HG03196 (cell line): ENCODE data around the gene SLC22A2.

Experiments used
- ATAC-seq: cut with Tn5 transposase; IDR thresholded peaks from one replicate; pipeline ENCODE4 v1.9.1; 2021; ENCODE audit not compliant: unreplicated experiment

The SLC22A2 gene

GRCh38 chr6:160218810-160219209 is 39.8 kb downstream of the SLC22A2 start:
- ATAC-seq = no peak

GRCh38 chr6:160217863-160218262 is 40.8 kb downstream of the SLC22A2 start:
- ATAC-seq = no peak

- no peak for ATAC-seq
Measured at GRCh38 chr6:160217073-160217472, 41.5 kb downstream of the SLC22A2 start.

GRCh38 chr6:160215232-160215631 is 43.4 kb downstream of the SLC22A2 start:
- ATAC-seq = no peak

GRCh38 chr6:160207618-160208017 is 51.0 kb downstream of the SLC22A2 start:
- no peak for ATAC-seq

GRCh38 chr6:160204710-160205109 is 53.9 kb downstream of the SLC22A2 start:
- ATAC-seq = no peak

GRCh38 chr6:160203953-160204352 is 54.7 kb downstream of the SLC22A2 start:
- no peak for ATAC-seq

- ATAC-seq = no peak
Measured at GRCh38 chr6:160203522-160203921, 55.1 kb downstream of the SLC22A2 start.

GRCh38 chr6:160203076-160203475 is 55.5 kb downstream of the SLC22A2 start:
- no peak for ATAC-seq

GRCh38 chr6:160202411-160202810 is 56.2 kb downstream of the SLC22A2 start:
- ATAC-seq = no peak

GRCh38 chr6:160201061-160201460 is 57.6 kb downstream of the SLC22A2 start:
- no peak for ATAC-seq

- peak; percentile 95 for ATAC-seq
Measured at GRCh38 chr6:160198606-160199211, 59.9 kb downstream of the SLC22A2 start.

GRCh38 chr6:160197662-160198061 is 61.0 kb downstream of the SLC22A2 start:
- no peak for ATAC-seq

- no peak for ATAC-seq
Measured at GRCh38 chr6:160194808-160195207, 63.8 kb downstream of the SLC22A2 start.

- no peak for ATAC-seq
Measured at GRCh38 chr6:160192840-160193239, 65.8 kb downstream of the SLC22A2 start.

GRCh38 chr6:160190973-160191372 is 67.6 kb downstream of the SLC22A2 start:
- no peak for ATAC-seq

- no peak for ATAC-seq
Measured at GRCh38 chr6:160190081-160190480, 68.5 kb downstream of the SLC22A2 start.

- ATAC-seq = no peak
Measured at GRCh38 chr6:160188773-160189172, 69.8 kb downstream of the SLC22A2 start.

GRCh38 chr6:160180706-160181105 is 77.9 kb downstream of the SLC22A2 start:
- ATAC-seq = no peak

- no peak for ATAC-seq
Measured at GRCh38 chr6:160178271-160178670, 80.3 kb downstream of the SLC22A2 start.

- no peak for ATAC-seq
Measured at GRCh38 chr6:160177220-160177619, 81.4 kb downstream of the SLC22A2 start.

GRCh38 chr6:160174681-160175080 is 83.9 kb downstream of the SLC22A2 start:
- no peak for ATAC-seq

- no peak for ATAC-seq
Measured at GRCh38 chr6:160173806-160174527, 84.7 kb downstream of the SLC22A2 start.
